Stimulated activated CD8-positive, alpha-beta memory T cell treated with anti-CD3 and anti-CD28 coated beads, Interleukin-12 subunit alpha, Interleukin-12 subunit beta, amount 100 ng/mL, for 24 hours (primary cell): ENCODE measurements around the gene SDHAF4.
"Not testable (repeated sequence)": the region's sequence is repeated elsewhere in the genome, so short reads cannot be mapped to it uniquely, and the experiment has no call there.

Source experiments
- DNase-seq: peaks from one replicate; pipeline ENCODE4 v3.0.0-alpha.2; 2020; ENCODE audit errors: extremely low read depth

SDHAF4 gene

DNA sequence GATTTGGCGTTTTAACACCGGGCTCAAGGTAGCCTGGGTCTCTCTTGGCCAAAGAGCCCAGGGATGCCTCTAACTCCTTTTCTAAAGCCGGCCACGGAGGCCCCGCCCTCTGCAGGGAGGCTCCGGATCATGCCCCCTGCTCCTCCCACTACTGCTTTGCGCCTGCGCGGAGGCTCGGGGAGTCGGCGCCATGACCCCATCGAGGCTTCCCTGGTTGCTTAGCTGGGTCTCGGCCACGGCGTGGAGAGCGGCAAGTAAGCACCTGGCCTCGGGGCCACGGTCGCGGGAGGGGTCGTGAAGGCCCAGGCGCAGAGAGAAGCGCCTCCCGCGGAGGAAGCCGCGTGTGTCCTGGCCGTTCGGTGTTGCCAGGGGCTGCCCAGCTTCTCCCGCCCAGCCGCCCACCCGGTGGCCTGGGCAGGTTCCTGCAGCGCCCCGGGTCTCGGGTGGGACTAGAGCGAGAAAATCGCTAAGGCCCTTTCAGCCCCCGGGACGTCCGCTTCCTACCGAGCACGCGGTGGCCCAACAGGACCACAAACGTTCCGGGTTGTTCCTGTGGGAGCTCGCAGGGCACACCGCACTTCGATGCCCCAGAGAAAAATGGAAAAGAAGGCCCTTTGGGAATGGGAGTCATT, at the start of gene SDHAF4:
Gene SDHAF4, plus strand, starts transcription at position 180 of the 632 bp plus-strand sequence. Its CDS starts 11 bp downstream, at position 191.
- DNase-seq, result peak; percentile 84

DNA sequence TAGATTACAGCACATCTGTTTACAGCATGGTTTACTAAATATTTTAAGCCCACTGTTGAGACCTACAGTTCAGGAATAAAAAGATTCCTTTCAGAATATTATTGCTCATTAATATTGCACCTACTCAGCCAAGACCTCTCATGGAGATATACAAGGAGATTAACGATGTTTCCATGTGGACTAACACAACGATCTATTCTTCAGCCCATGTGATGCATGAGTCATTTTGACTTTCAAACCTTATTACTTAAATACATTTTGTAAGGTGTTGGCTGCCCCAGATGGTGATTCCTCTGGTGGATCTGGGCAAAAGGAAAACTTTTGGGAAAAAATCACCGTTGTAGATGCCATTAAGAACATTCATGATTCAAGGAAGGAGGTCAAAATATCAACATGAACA, 48.0 kb upstream of the SDHAF4 start:
- no peak for DNase-seq

DNA sequence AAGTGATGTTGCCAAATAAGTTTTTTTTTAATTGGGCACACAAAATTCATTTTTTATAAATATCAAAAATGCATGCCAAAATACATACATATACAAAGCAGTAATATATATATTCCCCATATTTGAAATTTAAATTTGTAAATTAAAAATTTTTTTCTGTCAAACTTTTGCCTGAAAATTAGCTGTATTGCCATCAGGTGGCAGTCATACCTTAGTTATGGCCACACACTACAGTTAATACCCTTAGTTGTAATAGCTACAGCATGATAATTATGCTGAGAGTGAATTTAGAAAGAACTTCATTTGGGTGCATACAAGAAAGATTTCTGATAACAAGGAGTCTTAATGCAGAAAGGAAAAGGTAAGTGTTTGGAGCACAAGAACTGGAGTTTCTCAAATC, 46.2 kb upstream of the SDHAF4 start:
- DNase-seq, result no peak

DNA sequence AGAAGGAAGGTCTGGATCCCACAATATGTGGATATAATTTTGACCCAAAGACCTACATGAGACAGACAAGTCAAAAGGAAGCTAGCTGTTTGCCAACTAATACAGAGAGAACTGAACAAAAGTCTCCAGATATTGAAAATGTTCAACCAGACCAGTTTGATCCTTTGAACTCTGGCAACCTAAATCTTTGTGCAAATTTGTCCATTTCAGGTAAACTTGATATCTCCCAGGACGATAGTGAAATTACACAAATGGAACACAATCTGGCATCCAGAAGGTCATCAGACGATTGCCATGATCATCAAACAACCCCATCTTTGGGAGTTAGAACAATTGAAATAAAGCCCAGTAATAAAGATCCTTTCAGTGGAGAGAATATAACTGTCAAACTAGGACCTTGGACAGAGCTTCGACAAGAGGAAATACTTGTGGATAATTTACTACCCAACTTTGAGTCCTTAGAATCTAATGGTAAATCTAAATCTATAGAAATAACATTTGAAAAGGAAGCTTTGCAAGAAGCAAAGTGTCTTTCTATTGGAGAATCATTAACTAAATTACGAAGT, 41.9 kb upstream of the SDHAF4 start:
- no peak for DNase-seq

DNA sequence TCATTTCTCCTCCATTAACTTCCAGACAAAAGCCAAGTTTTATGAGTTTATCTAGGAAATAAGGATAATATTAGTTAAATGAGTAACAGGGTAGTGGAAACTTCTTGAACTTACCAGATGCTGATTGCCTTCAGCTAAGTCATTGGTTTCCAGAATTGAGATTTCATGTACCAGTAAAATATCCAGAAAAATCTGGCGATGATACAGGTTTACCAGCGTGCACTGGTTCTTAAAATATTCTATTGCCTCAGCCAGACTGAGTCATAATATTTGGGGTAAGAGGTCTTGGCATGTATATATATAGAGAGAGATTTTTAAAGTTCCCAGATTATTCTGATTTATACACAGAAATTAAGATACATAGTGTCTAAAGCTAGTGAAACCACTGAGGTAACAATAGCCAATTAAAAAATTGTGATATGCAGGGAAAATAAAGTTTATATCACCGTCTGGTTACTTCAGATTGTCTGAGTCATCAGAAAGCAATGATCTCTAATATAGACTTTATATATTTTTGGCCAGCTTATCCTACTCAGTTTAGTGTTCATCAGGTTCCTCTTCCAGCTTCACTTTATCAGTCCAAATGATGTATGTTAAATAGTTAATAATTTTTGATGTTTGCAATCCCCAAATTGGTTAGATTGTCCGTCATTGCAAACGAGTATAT, 39.5 kb upstream of the SDHAF4 start:
- DNase-seq, result no peak

DNA sequence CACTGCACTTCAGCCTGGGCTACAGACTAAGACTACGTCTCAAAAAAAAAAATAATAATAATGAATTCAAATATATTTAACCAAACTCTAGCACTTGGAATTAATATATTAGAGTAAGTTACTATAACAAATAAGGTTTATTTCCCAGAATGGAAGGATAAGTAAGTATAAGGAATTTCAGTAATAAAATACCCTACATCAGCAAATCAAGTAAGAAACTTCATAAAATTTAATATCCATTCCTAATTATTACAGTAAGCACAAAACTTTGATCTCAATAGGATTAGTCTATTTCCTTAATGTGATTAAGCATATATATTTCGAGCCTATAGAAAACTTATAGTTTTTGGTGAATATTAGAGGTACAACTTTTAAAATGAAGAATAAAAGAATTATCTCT, 36.7 kb upstream of the SDHAF4 start:
- no peak for DNase-seq

DNA sequence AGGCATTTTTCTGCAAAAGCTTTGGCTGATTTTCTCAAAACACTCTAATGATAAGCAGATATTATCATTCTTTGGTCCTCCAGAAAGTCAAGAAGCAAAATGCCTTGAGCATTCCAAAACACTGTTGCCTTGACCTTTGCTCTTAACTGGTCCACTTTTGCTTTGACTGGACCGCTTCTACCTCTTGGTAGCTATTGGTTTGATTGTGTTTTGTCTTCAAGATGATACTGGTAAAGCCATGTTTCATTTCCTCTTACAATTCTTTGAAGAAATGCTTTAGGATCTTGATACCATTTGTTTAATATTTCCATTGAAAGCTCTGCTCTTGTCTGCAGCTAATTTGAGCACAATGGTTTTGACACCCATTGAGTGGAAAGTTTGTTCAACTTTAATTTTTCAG, 35.6 kb upstream of the SDHAF4 start:
- DNase-seq, result no peak

DNA sequence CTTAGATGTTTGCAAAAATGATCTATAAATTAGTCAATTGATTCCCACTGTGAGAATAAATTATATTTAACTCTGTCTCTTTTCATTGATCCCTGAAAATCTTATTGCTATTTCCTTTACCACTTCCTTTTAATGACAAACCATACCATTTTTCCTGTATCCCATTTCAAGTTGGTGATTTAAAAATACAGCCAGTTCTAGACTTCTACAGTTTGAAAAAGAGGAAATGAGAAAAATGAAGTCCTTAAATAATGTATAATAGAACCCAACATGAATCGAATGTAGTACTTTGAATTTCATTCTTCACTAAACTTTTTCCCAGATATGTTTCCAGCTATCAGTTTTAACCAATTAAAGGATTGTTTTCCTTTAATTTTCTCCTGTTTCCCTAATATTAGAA, 29.5 kb upstream of the SDHAF4 start:
- no peak for DNase-seq

DNA sequence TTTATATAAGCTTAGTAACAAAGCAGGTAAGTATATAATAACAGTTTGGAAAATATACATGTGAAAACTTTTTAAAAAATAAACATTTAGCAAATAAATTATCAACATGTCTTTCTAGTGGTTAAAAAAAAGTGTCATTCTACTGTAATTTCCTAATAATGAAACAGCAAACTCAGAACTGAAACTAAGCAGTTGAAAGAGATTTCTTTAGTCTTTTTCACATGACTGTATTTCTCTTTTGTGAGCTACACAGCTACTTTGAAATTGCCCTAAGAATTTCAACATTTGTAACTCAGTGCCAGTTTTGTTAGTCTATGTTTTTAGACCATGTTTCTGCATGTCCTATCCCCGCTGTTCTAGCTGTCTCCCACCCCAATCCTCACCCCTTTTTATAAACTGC, 28.4 kb upstream of the SDHAF4 start:
- no peak for DNase-seq

DNA sequence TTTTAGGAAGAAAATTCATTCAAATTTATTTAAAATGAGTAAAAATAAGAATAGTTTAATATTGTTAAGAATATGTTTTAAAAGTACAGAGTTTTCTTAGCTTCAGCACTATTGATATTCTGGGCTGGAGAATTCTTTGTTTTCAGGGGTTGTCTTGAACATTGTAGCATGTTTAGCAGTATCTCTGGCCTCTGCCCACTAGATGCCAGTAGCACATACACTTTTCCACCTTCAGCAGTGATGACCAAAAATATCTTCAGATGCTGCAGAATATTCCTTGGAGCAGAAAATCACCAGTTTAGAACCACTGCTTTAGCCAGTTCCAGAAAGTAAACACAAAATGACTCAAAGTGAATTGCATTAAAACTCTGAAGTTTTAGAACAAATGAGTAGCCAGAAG, 19.4 kb upstream of the SDHAF4 start:
- DNase-seq, result no peak

DNA sequence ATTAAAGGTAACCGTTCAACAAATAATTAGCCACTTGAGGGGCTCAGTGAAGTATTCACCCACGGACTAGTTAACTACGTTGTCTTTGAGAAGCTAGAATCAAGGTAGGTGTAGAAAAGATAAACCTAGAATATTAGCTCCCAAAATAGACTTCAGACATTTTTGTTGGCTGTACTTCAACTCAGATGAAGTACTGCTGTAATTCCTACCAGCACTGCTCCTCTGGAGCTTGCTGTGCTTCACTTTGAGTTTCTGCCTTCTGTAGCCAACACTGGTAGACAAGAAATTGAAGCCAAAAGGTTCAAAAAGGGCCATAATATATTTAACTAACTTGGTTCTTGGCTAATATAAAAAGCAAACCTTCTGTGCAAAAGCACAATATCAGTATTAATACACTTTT, 18.8 kb upstream of the SDHAF4 start:
- DNase-seq, result no peak

DNA sequence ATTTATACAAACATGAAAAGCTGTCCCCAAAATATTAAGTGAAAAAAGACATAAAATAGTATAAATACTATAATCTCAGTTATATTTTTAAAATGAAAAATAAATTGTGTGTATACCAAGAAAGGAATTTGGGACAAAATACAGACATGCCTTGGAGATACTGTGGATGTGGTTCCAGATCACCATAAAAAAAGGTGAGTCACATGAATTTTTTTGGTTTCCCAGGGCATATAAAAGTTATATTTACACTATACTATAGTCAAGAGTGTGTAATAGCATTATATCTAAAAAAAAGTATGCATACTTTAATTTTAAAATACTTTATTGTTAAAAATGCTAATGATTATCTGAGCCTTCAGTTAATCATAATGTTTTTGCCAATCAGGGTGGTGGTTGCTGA, 17.4 kb upstream of the SDHAF4 start:
- DNase-seq, result no peak

DNA sequence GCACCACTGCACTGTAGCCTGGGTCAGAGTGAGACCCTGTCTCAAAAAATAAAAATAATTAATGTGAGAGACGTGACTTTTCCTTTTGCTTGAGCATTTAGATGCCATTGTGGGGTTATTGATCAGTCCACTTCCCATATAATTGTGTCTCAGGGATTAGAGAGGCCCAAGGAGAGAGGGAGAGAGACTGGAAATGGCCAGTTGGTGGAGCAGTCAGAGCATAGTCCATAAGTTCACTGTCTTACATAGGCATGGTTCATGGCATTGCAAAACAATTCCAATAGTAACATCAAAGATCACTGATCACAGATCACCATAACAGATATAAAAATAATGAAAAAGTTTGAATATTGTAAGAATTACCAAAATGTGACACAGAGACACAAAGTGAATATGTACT, 15.2 kb upstream of the SDHAF4 start:
- DNase-seq, result no peak

DNA sequence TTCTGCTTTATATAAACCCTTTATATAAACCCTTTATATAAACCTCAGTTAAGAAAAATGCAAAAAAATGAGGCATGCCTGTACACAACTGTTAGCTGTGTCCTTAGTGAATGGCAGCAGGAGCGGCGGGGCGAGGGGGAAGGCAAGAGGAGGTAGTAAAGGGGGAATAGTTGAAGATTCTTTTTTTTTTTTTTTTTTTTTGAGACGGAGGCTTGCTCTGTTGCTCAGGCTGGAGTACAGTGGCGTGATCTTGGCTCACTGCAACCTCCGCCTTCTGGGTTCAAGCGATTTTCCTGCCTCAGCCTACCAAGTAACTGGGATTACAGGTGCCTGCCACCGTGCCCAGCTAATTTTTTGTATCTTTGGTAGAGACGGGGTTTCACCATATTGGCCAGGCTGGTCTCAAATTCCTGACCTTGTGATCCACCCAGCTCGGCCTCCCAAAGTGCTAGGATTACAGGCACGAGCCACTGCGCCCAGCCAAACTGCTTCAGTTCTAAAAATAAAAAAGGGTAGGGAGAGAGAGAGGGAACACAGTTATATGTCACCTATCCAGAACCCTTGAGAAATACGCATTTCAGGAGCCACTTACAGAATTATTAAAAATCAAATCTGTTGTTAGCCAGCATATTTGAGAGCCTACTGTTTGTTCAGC, 14.3 kb upstream of the SDHAF4 start:
- not testable (repeated sequence) for DNase-seq

DNA sequence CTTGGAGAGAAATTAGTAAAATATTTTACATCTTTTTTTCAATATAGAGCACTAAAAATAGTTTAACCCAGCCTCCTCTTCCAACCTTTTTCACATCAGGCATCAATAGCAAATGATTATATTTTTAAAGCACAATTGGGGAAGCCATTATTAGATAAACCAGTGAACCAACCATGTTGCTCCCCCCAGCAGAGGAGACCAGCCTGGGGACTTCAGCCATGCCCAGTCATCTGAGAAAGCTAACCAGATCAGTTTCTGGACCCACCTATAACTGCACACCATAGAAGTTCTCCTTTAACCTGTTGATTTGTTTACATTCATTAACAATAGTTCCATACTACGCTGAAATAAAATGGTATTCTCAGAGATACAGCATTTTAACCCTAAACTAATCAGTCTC, 13.8 kb upstream of the SDHAF4 start:
- no peak for DNase-seq

DNA sequence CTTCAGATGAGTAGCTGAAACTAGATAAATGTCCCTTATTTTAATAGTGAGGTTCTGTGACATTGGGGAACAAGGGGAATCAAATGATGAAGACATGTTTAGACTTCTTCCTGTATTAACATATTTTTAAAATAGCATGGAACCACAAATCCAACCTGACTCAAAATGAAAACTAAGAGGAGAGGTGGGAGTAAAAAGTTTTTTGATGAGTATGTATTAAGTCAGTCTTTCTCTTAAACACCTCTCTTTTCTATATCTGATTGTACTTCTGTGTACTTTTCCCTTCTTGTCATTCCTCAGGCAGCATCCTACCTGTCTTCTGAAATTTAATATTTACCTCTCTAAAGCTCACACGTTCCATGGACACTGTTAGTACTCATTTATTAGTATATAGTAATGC, 8.7 kb upstream of the SDHAF4 start:
- no peak for DNase-seq

DNA sequence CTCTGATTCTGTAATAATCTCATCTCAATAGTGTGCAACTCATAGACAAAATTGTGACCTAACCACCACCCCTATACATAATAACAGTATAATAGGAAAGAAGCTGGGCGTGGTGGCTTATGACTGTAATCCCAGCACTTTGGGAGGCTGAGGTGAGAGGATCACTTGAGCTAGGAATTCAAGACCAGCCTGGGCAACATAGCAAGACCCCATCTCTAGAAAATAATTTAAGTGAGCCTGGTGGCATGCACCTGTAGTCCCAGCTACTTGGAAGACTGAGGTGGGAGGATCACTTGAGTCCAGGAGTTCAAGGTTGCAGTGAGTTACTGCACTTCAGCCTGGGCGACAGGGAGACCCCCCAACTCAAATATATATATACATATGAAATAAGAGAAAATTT, 4.3 kb upstream of the SDHAF4 start:
- DNase-seq, result not testable (repeated sequence)

DNA sequence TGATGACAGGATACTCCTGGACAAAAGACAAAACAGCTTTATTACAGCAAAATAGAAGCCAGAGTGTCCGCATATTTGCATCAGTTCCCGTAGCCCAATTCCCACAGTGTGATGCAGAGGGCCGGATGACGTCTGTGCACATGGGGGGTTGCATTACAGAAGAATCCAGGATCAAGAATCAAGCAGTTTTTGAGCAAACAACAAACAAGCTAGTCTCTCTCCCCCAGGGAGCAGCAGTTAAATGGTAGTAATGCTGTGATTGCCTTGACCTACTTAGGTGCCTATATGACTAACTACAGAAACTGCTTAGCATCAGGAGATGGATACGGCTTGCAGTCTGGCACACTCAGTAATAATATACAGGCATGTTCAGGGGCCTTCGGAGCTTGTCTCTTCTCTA, 3.2 kb upstream of the SDHAF4 start:
- no peak for DNase-seq

DNA sequence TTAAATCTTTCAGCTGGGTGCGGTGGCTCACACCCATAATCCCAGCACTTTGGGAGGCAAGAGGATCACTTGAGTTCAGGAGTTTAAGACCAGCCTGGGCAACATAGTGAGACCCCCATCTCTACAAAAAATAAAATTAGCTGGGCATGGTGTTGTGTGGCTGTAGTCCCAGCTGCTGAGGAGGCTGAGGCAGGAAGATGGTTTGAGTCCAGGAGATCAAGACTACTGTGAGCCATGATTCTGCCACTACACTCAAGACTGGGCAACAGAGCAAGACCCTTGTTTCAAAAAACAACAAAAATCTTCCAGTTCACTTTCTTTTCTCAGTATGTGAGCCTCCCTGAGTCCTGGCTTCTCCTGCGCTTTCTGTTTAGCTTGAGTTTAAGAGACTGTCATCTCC, 7.9 kb downstream of the SDHAF4 start:
- no peak for DNase-seq

DNA sequence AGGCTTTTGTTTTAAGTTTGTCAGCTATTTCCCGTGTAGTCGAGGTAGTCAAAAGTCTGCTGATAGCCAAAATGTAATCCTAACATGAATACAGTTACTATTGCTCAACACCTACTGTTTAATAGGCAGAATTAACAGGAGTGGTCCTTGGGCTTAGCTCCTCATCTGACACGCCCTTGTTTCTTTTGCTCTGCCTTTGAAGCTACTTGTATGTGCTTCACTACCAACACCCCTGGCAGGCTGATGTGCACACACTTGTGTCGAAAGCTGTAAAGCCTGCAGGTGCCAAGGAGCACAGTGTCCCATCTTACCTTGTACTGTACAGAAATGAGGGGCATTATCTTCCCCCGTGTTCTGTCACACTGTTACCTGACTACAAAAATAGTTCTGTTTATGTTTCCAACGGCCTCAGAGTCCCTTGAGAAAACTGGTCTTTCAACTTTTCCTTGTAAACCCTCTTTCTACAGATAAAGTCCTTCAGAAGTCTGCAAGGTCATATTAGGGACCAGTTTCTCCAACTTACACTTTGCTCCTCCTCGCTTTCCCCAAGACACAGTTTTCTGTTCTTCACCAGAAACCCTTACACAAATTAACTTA, 9.3 kb downstream of the SDHAF4 start:
- no peak for DNase-seq

DNA sequence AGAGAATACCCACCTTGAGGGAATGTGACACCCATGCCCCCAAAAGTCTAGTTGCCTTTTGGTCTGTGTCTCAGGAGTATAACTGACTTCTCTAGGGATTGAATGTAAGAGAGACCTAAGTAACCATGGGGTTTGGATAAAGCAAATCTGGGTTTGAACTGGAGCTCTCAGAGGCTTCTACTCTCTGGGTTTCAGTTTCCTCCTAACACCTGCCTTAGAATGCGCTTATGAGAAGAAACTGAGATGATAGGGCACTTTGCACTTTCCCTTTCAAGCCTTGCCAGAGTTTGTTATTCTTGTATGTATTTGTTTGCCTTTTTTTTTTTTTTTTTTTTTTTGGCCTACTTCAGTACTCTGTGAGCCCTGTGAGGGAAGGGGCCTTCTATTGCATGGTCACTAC, 19.4 kb downstream of the SDHAF4 start:
- no peak for DNase-seq

DNA sequence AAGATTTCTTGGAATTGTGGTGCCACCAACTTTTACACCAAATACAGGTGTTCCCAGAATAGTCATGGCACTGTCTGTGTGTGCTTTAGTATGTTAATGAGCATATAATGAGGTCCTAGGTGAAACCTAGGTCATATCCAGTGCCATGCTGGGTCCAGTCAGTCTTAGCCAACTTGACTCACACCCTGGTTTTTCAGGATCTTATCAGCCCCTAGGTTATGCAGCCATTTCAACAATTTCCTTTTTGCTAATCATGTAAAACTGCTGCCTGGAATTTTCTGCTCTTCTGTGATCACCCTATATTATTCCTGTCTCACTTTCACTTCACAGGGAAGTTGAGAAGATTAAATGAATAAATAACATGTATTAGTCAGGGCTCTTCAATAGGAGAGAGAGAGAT, 23.7 kb downstream of the SDHAF4 start:
- no peak for DNase-seq
